Measurements from ENCODE around the gene CDY1. TPM values are rescaled to one million over a fixed set of nuclear protein-coding genes. Genes with fewer than 3 reads are reported as not detected.
"Not testable (repeated sequence)": the region's sequence is repeated elsewhere in the genome, so short reads cannot be mapped to it uniquely, and the experiment has no call there.

The CDY1 gene
- total RNA-seq (not detected), polyA plus RNA-seq (ENCODE audit: insufficient read depth in 1 of 8, insufficient read length in 8 of 8, low replicate concordance in 1 of 8) (not detected)
- long read RNA-seq, donor 1: 0 reads
- long read RNA-seq, donor 2: 0 reads
- long read RNA-seq, donor 3: 0 reads
- long read RNA-seq, donor 4: 0 reads
- long read RNA-seq, donor 5: 0 reads
- long read RNA-seq, donor 6: 0 reads
- long read RNA-seq, donor 7: 0 reads
- long read RNA-seq, donor 8: 0 reads
- long read RNA-seq, donor 9: 0 reads
- long read RNA-seq, donor 10: 0 reads
- long read RNA-seq, donor 11: 0 reads

- no CpG with 5 or more reads among the region's 2 CpGs for WGBS (ENCODE audit: insufficient coverage)
- DNase-seq: not testable (repeated sequence)
Measured at GRCh38 chrY:25621817-25622216, at the start of gene CDY1. TSS of gene CDY1 (plus strand) at chrY:25622117. CDS start at chrY:25622443, 326 bp downstream.

GRCh38 chrY:25593336-25593735 lies 28.6 kb upstream of the CDY1 start:
- not testable (repeated sequence) for H3K4me3 ChIP-seq (ENCODE audit: low read length); H3K27ac ChIP-seq (ENCODE audit: low read length); H3K9me3 ChIP-seq (replicated peaks; ENCODE audit: control insufficient read depth, low read depth, low read length); H3K36me3 ChIP-seq (ENCODE audit: control insufficient read depth, insufficient read depth, low read length); H3K27me3 ChIP-seq (ENCODE audit: control insufficient read depth, insufficient read depth, low read length); DNase-seq; H3K4me1 ChIP-seq (ENCODE audit: control insufficient read depth, insufficient read depth, low read length)
- WGBS (ENCODE audit: insufficient coverage): no CpG with 5 or more reads among the region's 2 CpGs

More at GRCh38 chrY:25621817-25622216, at the start of gene CDY1:
- H3K4me3 ChIP-seq (ENCODE audit: low read length); H3K9me3 ChIP-seq (replicated peaks; ENCODE audit: control insufficient read depth, low read depth, low read length); H3K36me3 ChIP-seq (ENCODE audit: control insufficient read depth, insufficient read depth, low read length); H3K27me3 ChIP-seq (ENCODE audit: control insufficient read depth, insufficient read depth, low read length); H3K27ac ChIP-seq (ENCODE audit: low read length); H3K4me1 ChIP-seq (ENCODE audit: control insufficient read depth, insufficient read depth, low read length): not testable (repeated sequence)

GRCh38 chrY:25620209-25620608 lies 1.7 kb upstream of the CDY1 start:
- not testable (repeated sequence) for H3K9me3 ChIP-seq (replicated peaks; ENCODE audit: control insufficient read depth, low read depth, low read length); H3K36me3 ChIP-seq (ENCODE audit: control insufficient read depth, insufficient read depth, low read length); H3K4me3 ChIP-seq (ENCODE audit: low read length); H3K4me1 ChIP-seq (ENCODE audit: control insufficient read depth, insufficient read depth, low read length); H3K27me3 ChIP-seq (ENCODE audit: control insufficient read depth, insufficient read depth, low read length); DNase-seq; H3K27ac ChIP-seq (ENCODE audit: low read length)

- not testable (repeated sequence) for DNase-seq; H3K27me3 ChIP-seq (ENCODE audit: control insufficient read depth, insufficient read depth, low read length); H3K4me1 ChIP-seq (ENCODE audit: control insufficient read depth, insufficient read depth, low read length); H3K4me3 ChIP-seq (ENCODE audit: low read length); H3K36me3 ChIP-seq (ENCODE audit: control insufficient read depth, insufficient read depth, low read length); H3K9me3 ChIP-seq (replicated peaks; ENCODE audit: control insufficient read depth, low read depth, low read length); H3K27ac ChIP-seq (ENCODE audit: low read length)
- no CpG with 5 or more reads among the region's 3 CpGs for WGBS (ENCODE audit: insufficient coverage)
Measured at GRCh38 chrY:25626524-25626923, 4.6 kb downstream of the CDY1 start.

GRCh38 chrY:25630383-25631112 lies 8.6 kb downstream of the CDY1 start:
- DNase-seq; H3K27me3 ChIP-seq (ENCODE audit: control insufficient read depth, insufficient read depth, low read length); H3K27ac ChIP-seq (ENCODE audit: low read length); H3K36me3 ChIP-seq (ENCODE audit: control insufficient read depth, insufficient read depth, low read length); H3K4me3 ChIP-seq (ENCODE audit: low read length); H3K4me1 ChIP-seq (ENCODE audit: control insufficient read depth, insufficient read depth, low read length); H3K9me3 ChIP-seq (replicated peaks; ENCODE audit: control insufficient read depth, low read depth, low read length): not testable (repeated sequence)
- WGBS (ENCODE audit: insufficient coverage): no CpG with 5 or more reads among the region's 4 CpGs

- H3K9me3 ChIP-seq (replicated peaks; ENCODE audit: control insufficient read depth, low read depth, low read length); DNase-seq; H3K4me1 ChIP-seq (ENCODE audit: control insufficient read depth, insufficient read depth, low read length); H3K36me3 ChIP-seq (ENCODE audit: control insufficient read depth, insufficient read depth, low read length); H3K27ac ChIP-seq (ENCODE audit: low read length); H3K27me3 ChIP-seq (ENCODE audit: control insufficient read depth, insufficient read depth, low read length); H3K4me3 ChIP-seq (ENCODE audit: low read length): not testable (repeated sequence)
- no CpG with 5 or more reads among the region's 3 CpGs for WGBS (ENCODE audit: insufficient coverage)
Measured at GRCh38 chrY:25639852-25640251, 17.9 kb downstream of the CDY1 start.

GRCh38 chrY:25643024-25643915 lies 21.4 kb downstream of the CDY1 start:
- not testable (repeated sequence) for H3K36me3 ChIP-seq (ENCODE audit: control insufficient read depth, insufficient read depth, low read length)

More at GRCh38 chrY:25643024-25643915, 21.4 kb downstream of the CDY1 start:
- not testable (repeated sequence) for DNase-seq; H3K27me3 ChIP-seq (ENCODE audit: control insufficient read depth, insufficient read depth, low read length); H3K4me1 ChIP-seq (ENCODE audit: control insufficient read depth, insufficient read depth, low read length); H3K27ac ChIP-seq (ENCODE audit: low read length); H3K4me3 ChIP-seq (ENCODE audit: low read length); H3K9me3 ChIP-seq (replicated peaks; ENCODE audit: control insufficient read depth, low read depth, low read length)
- WGBS (ENCODE audit: insufficient coverage): no CpG with 5 or more reads among the region's 9 CpGs
